Left renal cortex interstitium (tissue), 4 donors: ENCODE measurements around the gene ORC3. TPM values are rescaled to one million over a fixed set of nuclear protein-coding genes. Genes with fewer than 3 reads are reported as not detected.

Experiments used
- polyA plus RNA-seq, 4 donors: library from polyadenylated mRNA; unstranded; fragments of 120-200 nt; gene quantifications; one replicate each; pipeline ENCODE4 v1.2.1, GENCODE V29; 2013; ENCODE audit not compliant: insufficient read length in 4 of 4

ORC3 gene
- polyA plus RNA-seq, 4 donors = 35.9 to 44.2 (median 38.6) TPM

Other genes with a start within 250 kb of the ORC3 start
- gene C6orf163, start 245.3 kb upstream of the ORC3 start, polyA plus RNA-seq = 1 to 10 TPM; 2.2 to 6.2 (median 4.0) TPM
- 1 to 10 TPM; 2.8 to 4.0 (median 3.5) TPM for gene CFAP206, start 182.2 kb upstream of the ORC3 start, polyA plus RNA-seq
- 10 to 100 TPM; 36.4 to 53.7 (median 43.0) TPM for gene SLC35A1, start 117.2 kb upstream of the ORC3 start, polyA plus RNA-seq
- gene RARS2, start 148 bp upstream of the ORC3 start, polyA plus RNA-seq = 10 to 100 TPM; 54.4 to 65.5 (median 57.5) TPM
- 10 to 100 TPM; 62.5 to 68.4 (median 63.6) TPM for gene AKIRIN2, start 112.1 kb downstream of the ORC3 start, polyA plus RNA-seq